MM.1S (cell line): ENCODE measurements around the gene IFNL3.
A peak's percentile ranks its signal among the peaks of the same experiment; 100 is the strongest.

Source experiments
- CTCF ChIP-seq: fragments of 300-600 bp; sonication (generic); IDR thresholded peaks from 2 replicates; pipeline ENCODE4 v1.5.1; 2016; ENCODE audit warnings: antibody characterized with exemption, low read length, mixed read lengths
- EZH2phosphoT487 ChIP-seq: fragments of 300-600 bp; sonication (generic); IDR thresholded peaks from 2 replicates; pipeline ENCODE4 v1.6.1; 2018; ENCODE audit warnings: antibody characterized with exemption, low read length

DNA sequence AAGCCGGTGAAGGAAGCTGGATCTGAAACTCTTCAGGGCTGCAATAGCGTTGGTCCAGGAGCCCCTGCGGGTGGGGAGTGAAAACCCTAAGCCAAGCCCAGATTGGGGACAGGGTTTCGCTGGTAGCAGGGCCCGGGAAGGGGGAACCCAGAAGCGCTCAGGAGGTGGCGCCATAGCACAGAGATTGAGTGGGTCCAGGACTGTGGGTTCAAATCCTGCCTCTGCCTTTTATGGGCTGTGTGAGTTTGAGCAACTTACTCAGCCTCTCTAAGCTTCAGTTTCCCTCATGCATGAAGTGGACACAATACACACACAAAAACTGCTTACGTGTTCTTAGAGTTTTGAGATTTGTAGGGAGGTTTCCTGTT is 32.4 kb downstream of the IFNL3 start:
- TF ChIP-seq CTCF, result peak; percentile 48
- no peak for TF ChIP-seq EZH2phosphoT487
